ENCODE measurements around the gene VPS13D. TPM values are rescaled to one million over a fixed set of nuclear protein-coding genes. Genes with fewer than 3 reads are reported as not detected.

Gene VPS13D
- total RNA-seq, 1 experiment from 2014 or later = 36.5 TPM

- no TSS peak for BruUV-seq (replicated peaks)
- DNase-seq (ENCODE audit: unreplicated experiment) = no peak
- Mint-ChIP-seq H3K4me1 (ENCODE audit: insufficient read depth, unreplicated experiment) (peaks cover 12% of the 10 kb centered on the region), H3K27me3 (ENCODE audit: insufficient read depth, unreplicated experiment) (no peaks in the 10 kb centered on the region), H3K4me3 (ENCODE audit: unreplicated experiment) (no peak overlapping the region), H3K27ac (ENCODE audit: low read depth, unreplicated experiment) (no peak overlapping the region), H3K9me3 (ENCODE audit: unreplicated experiment) (no peaks in the 10 kb centered on the region), H3K36me3 (ENCODE audit: insufficient read depth, unreplicated experiment) (peaks cover 19% of the 10 kb centered on the region)
- no peak for TF ChIP-seq CTCF (IDR thresholded peaks at IDR 0.05; ENCODE audit: unreplicated experiment)
- ChIA-PET POLR2A (no interaction called here), CTCF (interaction anchor here (0.5 kb wide), 1 partner anchor 11 kb away, joined by 5 read pairs; no protein-coding TSS in a partner anchor)
- intact Hi-C loops (cut with micrococcal nuclease) = no loop called here
Measured at GRCh38 chr1:12499539-12500240, 269.9 kb downstream of the VPS13D start.

GRCh38 chr1:12501661-12502060 is 271.8 kb downstream of the VPS13D start:
- no peak overlapping the region for H3K27ac Mint-ChIP-seq (ENCODE audit: low read depth, unreplicated experiment)
- H3K9me3 Mint-ChIP-seq (ENCODE audit: unreplicated experiment) = no peaks in the 10 kb centered on the region
- peaks cover 12% of the 10 kb centered on the region for H3K4me1 Mint-ChIP-seq (ENCODE audit: insufficient read depth, unreplicated experiment)
- H3K4me3 Mint-ChIP-seq (ENCODE audit: unreplicated experiment) = no peak overlapping the region
- DNase-seq (ENCODE audit: unreplicated experiment) = peak; percentile 58
- ChIA-PET POLR2A (no interaction called here), CTCF (interaction anchor here (0.5 kb wide), 1 partner anchor 40 kb away, joined by 4 read pairs; no protein-coding TSS in a partner anchor)
- intact Hi-C loops (cut with micrococcal nuclease) = no loop called here
- no peak for TF ChIP-seq CTCF (IDR thresholded peaks at IDR 0.05; ENCODE audit: unreplicated experiment)
- no TSS peak for BruUV-seq (replicated peaks)
- H3K36me3 Mint-ChIP-seq (ENCODE audit: insufficient read depth, unreplicated experiment) = peaks cover 19% of the 10 kb centered on the region
- H3K27me3 Mint-ChIP-seq (ENCODE audit: insufficient read depth, unreplicated experiment) = no peaks in the 10 kb centered on the region

DNA sequence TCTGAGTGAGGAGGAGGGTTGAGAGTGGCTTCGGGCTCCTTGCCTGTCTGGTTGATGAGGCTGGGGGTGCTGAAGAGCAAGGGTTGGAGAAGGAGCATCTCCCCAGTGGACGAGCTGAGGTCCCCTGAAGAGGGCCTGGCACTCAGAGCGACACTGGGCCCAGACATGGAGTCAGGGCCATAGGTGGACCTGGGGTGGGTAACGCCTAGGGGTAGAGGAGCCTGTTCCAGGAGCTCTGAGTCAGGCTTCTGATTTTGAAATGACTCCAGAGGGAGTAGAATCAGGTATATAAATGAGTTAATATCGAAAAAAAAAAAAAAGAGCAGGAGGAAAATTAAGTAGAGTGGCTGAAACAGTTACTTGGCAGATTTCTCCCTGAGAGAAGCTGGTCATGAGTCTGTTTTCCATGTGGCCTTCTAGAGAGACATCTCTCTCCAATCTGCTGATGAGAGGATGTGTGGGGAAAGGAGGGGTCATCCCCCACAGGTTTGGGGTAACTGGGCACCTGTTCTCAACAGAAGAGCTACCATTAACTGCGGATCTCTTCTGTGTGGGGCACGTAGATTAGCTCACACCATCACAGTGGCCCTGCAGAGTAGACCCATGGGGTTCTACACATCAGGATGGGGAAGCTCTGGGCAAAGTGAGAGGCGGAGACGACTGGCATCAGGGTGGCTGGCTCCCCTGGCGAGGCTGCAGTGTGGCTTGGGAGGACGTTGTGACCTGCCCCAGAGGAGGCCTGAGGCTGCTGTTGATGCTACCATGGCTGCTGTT is 272.7 kb downstream of the VPS13D start:
- Mint-ChIP-seq H3K36me3 (ENCODE audit: insufficient read depth, unreplicated experiment) (peaks cover 25% of the 10 kb centered on the region), H3K4me3 (ENCODE audit: unreplicated experiment) (no peak overlapping the region), H3K27ac (ENCODE audit: low read depth, unreplicated experiment) (no peak overlapping the region), H3K9me3 (ENCODE audit: unreplicated experiment) (no peaks in the 10 kb centered on the region), H3K27me3 (ENCODE audit: insufficient read depth, unreplicated experiment) (no peaks in the 10 kb centered on the region), H3K4me1 (ENCODE audit: insufficient read depth, unreplicated experiment) (peaks cover 12% of the 10 kb centered on the region)
- intact Hi-C loops (cut with micrococcal nuclease) = no loop called here
- CTCF ChIA-PET = no interaction called here
- no peak for TF ChIP-seq CTCF (IDR thresholded peaks at IDR 0.05; ENCODE audit: unreplicated experiment)
- POLR2A ChIA-PET = interaction anchor here (0.5 kb wide), 1 partner anchor 417 kb away, joined by 3 read pairs; no protein-coding TSS in a partner anchor
- BruUV-seq (replicated peaks) = no TSS peak
- peak; percentile 18 for DNase-seq (ENCODE audit: unreplicated experiment)

DNA sequence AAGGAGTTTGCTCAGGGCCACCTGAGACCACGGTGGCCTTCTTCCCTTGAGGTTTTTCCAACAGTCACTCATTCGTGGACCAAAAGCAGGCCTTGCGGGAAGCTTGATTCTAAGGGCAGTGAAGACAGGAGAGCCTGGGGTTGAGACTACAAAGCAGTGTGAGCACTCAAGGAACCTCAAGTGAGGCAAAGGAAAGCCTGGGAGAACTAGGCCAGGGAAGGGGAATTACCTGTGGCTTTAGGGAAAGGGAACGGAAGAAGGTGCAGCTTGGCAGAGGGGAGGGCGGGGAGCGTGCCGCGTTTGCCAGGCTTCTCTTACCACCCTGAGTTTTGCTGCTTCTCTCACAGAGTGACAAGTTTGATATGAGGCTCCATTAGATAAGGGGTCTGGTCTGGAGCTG is 273.9 kb downstream of the VPS13D start:
- POLR2A ChIA-PET = no interaction called here

More for the DNA sequence above, 273.9 kb downstream of the VPS13D start:
- DNase-seq (ENCODE audit: unreplicated experiment) = no peak
- no peak for TF ChIP-seq CTCF (IDR thresholded peaks at IDR 0.05; ENCODE audit: unreplicated experiment)
- BruUV-seq (replicated peaks) = no TSS peak
- Mint-ChIP-seq H3K27ac (ENCODE audit: low read depth, unreplicated experiment) (no peak overlapping the region), H3K9me3 (ENCODE audit: unreplicated experiment) (no peaks in the 10 kb centered on the region), H3K27me3 (ENCODE audit: insufficient read depth, unreplicated experiment) (no peaks in the 10 kb centered on the region), H3K4me3 (ENCODE audit: unreplicated experiment) (no peak overlapping the region), H3K36me3 (ENCODE audit: insufficient read depth, unreplicated experiment) (peaks cover 29% of the 10 kb centered on the region), H3K4me1 (ENCODE audit: insufficient read depth, unreplicated experiment) (peaks cover 12% of the 10 kb centered on the region)
- intact Hi-C loops (cut with micrococcal nuclease) = no loop called here
- CTCF ChIA-PET = no interaction called here

All from MCF 10A (cell line).